BE2C (cell line): ENCODE results near the gene ITPK1.
A peak's percentile ranks its signal among the peaks of the same experiment; 100 is the strongest.

Experiments used
- DNase-seq: peaks from one replicate; pipeline ENCODE4 v3.0.0-alpha.2; 2020
- H3K27me3 ChIP-seq: fragments of 250-450 bp; sonication (Bioruptor Pico); 2 replicates; pipeline ENCODE4 v1.5.1; 2020; ENCODE audit warnings: mild to moderate bottlenecking
- H3K36me3 ChIP-seq: fragments of 250-450 bp; sonication (Bioruptor Pico); 2 replicates; pipeline ENCODE4 v1.5.1; 2020; ENCODE audit warnings: mild to moderate bottlenecking
- H3K4me1 ChIP-seq: fragments of 250-450 bp; sonication (Bioruptor Pico); 2 replicates; pipeline ENCODE4 v1.5.1; 2020
- H3K4me3 ChIP-seq: 2 replicates; pipeline ENCODE4 v1.5.1; 2011; ENCODE audit warnings: low read depth, low read length
- H3K9me3 ChIP-seq: fragments of 250-450 bp; sonication (Bioruptor Pico); 2 replicates; pipeline ENCODE4 v1.5.1; 2020
- CTCF ChIP-seq: IDR thresholded peaks from 2 replicates; pipeline ENCODE4 v1.5.1; 2012; ENCODE audit warnings: mild to moderate bottlenecking, low read depth, low read length

ITPK1 gene

GRCh38 chr14:93010522-93011140 lies 105.1 kb downstream of the ITPK1 start:
- Histone ChIP-seq H3K27me3 (no peaks in the 10 kb centered on the region), H3K9me3 (no peaks in the 10 kb centered on the region), H3K4me1 (peaks cover 82% of the 10 kb centered on the region), H3K4me3 (no peak overlapping the region), H3K36me3 (peaks cover 3% of the 10 kb centered on the region; the same call in 1 of the 2 replicates)
- DNase-seq: peak; percentile 57
- no peak for TF ChIP-seq CTCF

- Histone ChIP-seq H3K9me3 (no peaks in the 10 kb centered on the region), H3K4me1 (peaks cover 87% of the 10 kb centered on the region), H3K36me3 (no peaks in the 10 kb centered on the region), H3K4me3 (no peak overlapping the region), H3K27me3 (no peaks in the 10 kb centered on the region)
- no peak for DNase-seq
- no peak for TF ChIP-seq CTCF
Observed at GRCh38 chr14:93010130-93010499, 105.6 kb downstream of the ITPK1 start.

- Histone ChIP-seq H3K4me3 (peak overlapping the region; percentile 17; the same call in 1 of the 2 replicates), H3K4me1 (peaks cover 87% of the 10 kb centered on the region), H3K9me3 (no peaks in the 10 kb centered on the region), H3K27me3 (no peaks in the 10 kb centered on the region), H3K36me3 (no peaks in the 10 kb centered on the region)
- no peak for TF ChIP-seq CTCF
- DNase-seq: peak; percentile 82
Observed at GRCh38 chr14:93009471-93010129, 106.1 kb downstream of the ITPK1 start.

GRCh38 chr14:93008381-93008780 lies 107.3 kb downstream of the ITPK1 start:
- H3K4me1 ChIP-seq: peaks cover 87% of the 10 kb centered on the region
- H3K36me3 ChIP-seq: no peaks in the 10 kb centered on the region
- DNase-seq: peak; percentile 70
- TF ChIP-seq CTCF: no peak
- no peaks in the 10 kb centered on the region for H3K27me3 ChIP-seq
- H3K4me3 ChIP-seq: no peak overlapping the region
- H3K9me3 ChIP-seq: no peaks in the 10 kb centered on the region

GRCh38 chr14:93007225-93007997 lies 108.3 kb downstream of the ITPK1 start:
- H3K27me3 ChIP-seq: no peaks in the 10 kb centered on the region
- no peaks in the 10 kb centered on the region for H3K9me3 ChIP-seq
- TF ChIP-seq CTCF: no peak
- no peaks in the 10 kb centered on the region for H3K36me3 ChIP-seq
- no peak for DNase-seq
- no peak overlapping the region for H3K4me3 ChIP-seq
- H3K4me1 ChIP-seq: peaks cover 84% of the 10 kb centered on the region
